Activated naive CD4-positive, alpha-beta T cell treated with Interleukin-2 at 50 U/mL for 16 hours (primary cell): ENCODE measurements around the gene SH3GLB2.
A peak's percentile ranks its signal among the peaks of the same experiment; 100 is the strongest.
"Not testable (repeated sequence)": the region's sequence is repeated elsewhere in the genome, so short reads cannot be mapped to it uniquely, and the experiment has no call there.

Experiments used
- DNase-seq: peaks from one replicate; pipeline ENCODE4 v3.0.0-alpha.2; 2020

Gene SH3GLB2

GRCh38 chr9:129053020-129053419 lies 24.9 kb upstream of the SH3GLB2 start:
- DNase-seq = no peak

GRCh38 chr9:129052592-129052991 lies 24.5 kb upstream of the SH3GLB2 start:
- DNase-seq = no peak

- no peak for DNase-seq
Observed at GRCh38 chr9:129042016-129042415, 13.9 kb upstream of the SH3GLB2 start.

- no peak for DNase-seq
Observed at GRCh38 chr9:129040113-129040643, 12.0 kb upstream of the SH3GLB2 start.

- no peak for DNase-seq
Observed at GRCh38 chr9:129038109-129038852, 10.2 kb upstream of the SH3GLB2 start.

- no peak for DNase-seq
Observed at GRCh38 chr9:129037767-129038098, 9.6 kb upstream of the SH3GLB2 start.

- no peak for DNase-seq
Observed at GRCh38 chr9:129036923-129037766, 9.0 kb upstream of the SH3GLB2 start.

GRCh38 chr9:129036241-129036922 lies 8.3 kb upstream of the SH3GLB2 start, which contains the start of gene MIGA2:
MIGA2 (plus strand) TSS chr9:129036626; CDS start chr9:129040595, 3,969 bp downstream.
- DNase-seq = peak; percentile 95

- not testable (repeated sequence) for DNase-seq
Observed at GRCh38 chr9:129035838-129036237, 7.7 kb upstream of the SH3GLB2 start.

- DNase-seq = no peak
Observed at GRCh38 chr9:129033216-129033615, 5.1 kb upstream of the SH3GLB2 start.

- no peak for DNase-seq
Observed at GRCh38 chr9:129032541-129033159, 4.5 kb upstream of the SH3GLB2 start.

GRCh38 chr9:129031514-129031913 lies 3.4 kb upstream of the SH3GLB2 start:
- no peak for DNase-seq

- no peak for DNase-seq
Observed at GRCh38 chr9:129030191-129030590, 2.1 kb upstream of the SH3GLB2 start.

GRCh38 chr9:129027685-129028191 lies 393 bp downstream of the SH3GLB2 start:
- no peak for DNase-seq

- DNase-seq = no peak
Observed at GRCh38 chr9:129027224-129027684, 877 bp downstream of the SH3GLB2 start.

GRCh38 chr9:129026442-129027223 lies 1.5 kb downstream of the SH3GLB2 start:
- DNase-seq = no peak

- no peak for DNase-seq
Observed at GRCh38 chr9:129023908-129024233, 4.3 kb downstream of the SH3GLB2 start.

GRCh38 chr9:129023036-129023907 lies 4.9 kb downstream of the SH3GLB2 start:
- no peak for DNase-seq

- DNase-seq = no peak
Observed at GRCh38 chr9:129022037-129022436, 6.1 kb downstream of the SH3GLB2 start.

GRCh38 chr9:129021091-129021490 lies 7.0 kb downstream of the SH3GLB2 start:
- no peak for DNase-seq

- DNase-seq = no peak
Observed at GRCh38 chr9:129014608-129015007, 13.5 kb downstream of the SH3GLB2 start.
